HepG2 (cell line): ENCODE measurements around the gene EZH1. TPM values are rescaled to one million over a fixed set of nuclear protein-coding genes. Genes with fewer than 3 reads are reported as not detected.

ENCODE experiments used
- ATF7-NPFF ChIP-seq: sonication (generic); formaldehyde crosslinking; IDR thresholded peaks from 2 replicates; pipeline ENCODE4 v1.8.1; 2023; ENCODE audit warnings: mild to moderate bottlenecking, low read depth, missing genetic modification reagents, moderate library complexity
- SNAPC4 ChIP-seq: sonication (generic); formaldehyde crosslinking; IDR thresholded peaks from 2 replicates; pipeline ENCODE4 v1.4.0; 2020; ENCODE audit warnings: mild to moderate bottlenecking, missing genetic modification reagents
- ZNF709 ChIP-seq: sonication (generic); formaldehyde crosslinking; IDR thresholded peaks from 2 replicates; pipeline ENCODE4 v1.5.0; 2020; ENCODE audit warnings: mild to moderate bottlenecking, missing genetic modification reagents
- ZNF775 ChIP-seq: sonication (generic); formaldehyde crosslinking; IDR thresholded peaks from 2 replicates; pipeline ENCODE4 v1.4.0; 2020; ENCODE audit warnings: missing genetic modification reagents, mild to moderate bottlenecking, moderate library complexity, borderline replicate concordance
- polyA plus RNA-seq, 8 experiments: library from polyadenylated mRNA; depleted of rRNA in 3 of 8; stranded (reverse) in 7 of 8; unstranded in 1 of 8; fragments of >200 nt; fragmentation: Illumina TruSeq in 4 of 8; extraction: Trizol in 4 of 8; gene quantifications; 2 replicates each; pipeline versions ENCODE4 v1.2.1 to v1.2.3, GENCODE V29; 2011 to 2016; ENCODE audit warnings: low read depth in 4 of 8, missing spikeins in 1 of 8, mixed read lengths in 1 of 8; ENCODE audit not compliant: insufficient read depth in 1 of 8
- total RNA-seq, 5 experiments: library from RNA; depleted of rRNA; stranded (reverse); fragments of >200 nt; fragmentation: Illumina TruSeq; extraction: Trizol; gene quantifications; 2 replicates each; pipeline ENCODE4 v1.2.3, GENCODE V29; 2016; ENCODE audit warnings: low read depth in 1 of 5
- TF ChIP-seq, protein P1 (sequence below): sonication (generic); formaldehyde crosslinking; IDR thresholded peaks from 2 replicates; pipeline ENCODE4 v1.4.0; 2020; ENCODE audit warnings: missing genetic modification reagents

The EZH1 gene
- total and polyA plus RNA-seq, 2 of the 13 experiments (the other 11 are each of a cell fraction or from before 2014, with no cell fraction given): 11.6 to 24.0 TPM

- TF ChIP-seq SNAPC4 (CRISPR knock-in tag) (peak; percentile 59), ATF7-NPFF (0 out of 2 replicates have a peak, but pooled peaks have one; percentile 24), ZNF709 (peak; percentile 87; the same call in 1 of the 2 replicates), ZNF775 (CRISPR knock-in tag) (no peak)
- TF ChIP-seq, protein P1, sequence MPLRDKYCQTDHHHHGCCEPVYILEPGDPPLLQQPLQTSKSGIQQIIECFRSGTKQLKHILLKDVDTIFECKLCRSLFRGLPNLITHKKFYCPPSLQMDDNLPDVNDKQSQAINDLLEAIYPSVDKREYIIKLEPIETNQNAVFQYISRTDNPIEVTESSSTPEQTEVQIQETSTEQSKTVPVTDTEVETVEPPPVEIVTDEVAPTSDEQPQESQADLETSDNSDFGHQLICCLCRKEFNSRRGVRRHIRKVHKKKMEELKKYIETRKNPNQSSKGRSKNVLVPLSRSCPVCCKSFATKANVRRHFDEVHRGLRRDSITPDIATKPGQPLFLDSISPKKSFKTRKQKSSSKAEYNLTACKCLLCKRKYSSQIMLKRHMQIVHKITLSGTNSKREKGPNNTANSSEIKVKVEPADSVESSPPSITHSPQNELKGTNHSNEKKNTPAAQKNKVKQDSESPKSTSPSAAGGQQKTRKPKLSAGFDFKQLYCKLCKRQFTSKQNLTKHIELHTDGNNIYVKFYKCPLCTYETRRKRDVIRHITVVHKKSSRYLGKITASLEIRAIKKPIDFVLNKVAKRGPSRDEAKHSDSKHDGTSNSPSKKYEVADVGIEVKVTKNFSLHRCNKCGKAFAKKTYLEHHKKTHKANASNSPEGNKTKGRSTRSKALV: peak; percentile 64; the same call in 1 of the 2 replicates
- TF ChIP-seq, all 625 proteins: peak for 156
These were observed 62.7 kb downstream of the EZH1 start, which contains the start of gene CNTNAP1 (continued) for GRCh38 chr17:42681976-42682721.
